ENCODE results near the gene HRG. TPM values are rescaled to one million over a fixed set of nuclear protein-coding genes. Genes with fewer than 3 reads are reported as not detected.
"Not testable (repeated sequence)": the region's sequence is repeated elsewhere in the genome, so short reads cannot be mapped to it uniquely, and the experiment has no call there.

The HRG gene
- total RNA-seq, 2 experiments from 2014 or later: not detected

DNA sequence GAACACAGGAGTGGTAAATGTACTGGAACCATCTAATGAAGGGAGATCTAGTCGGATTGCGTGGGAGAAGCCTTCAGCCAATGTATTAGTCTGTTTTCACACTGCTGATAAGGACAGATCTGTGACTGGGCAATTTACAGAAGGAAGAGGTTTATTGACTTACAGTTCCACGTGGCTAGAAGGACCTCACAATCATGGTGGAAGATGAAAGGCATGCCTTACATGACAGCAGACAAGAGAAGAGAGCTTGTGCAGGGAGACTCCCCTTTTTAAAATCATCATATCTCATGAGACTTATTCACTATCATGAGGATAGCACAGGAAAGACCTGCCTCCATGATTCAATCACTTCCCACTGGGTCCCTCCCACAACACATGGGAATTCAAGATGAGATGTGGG lies 17.0 kb downstream of the HRG start:
- H3K9me3 ChIP-seq (ENCODE audit: low read length): 0 out of 2 replicates have a peak, but pooled peaks cover 9% of the 10 kb centered on the region
- intact Hi-C loops (cut with micrococcal nuclease; ENCODE audit: unreplicated experiment): no loop called here
- H3K4me3 ChIP-seq (ENCODE audit: low read depth, low read length, poor library complexity, severe bottlenecking): no peak overlapping the region
- no peaks in the 10 kb centered on the region for H4K20me1 ChIP-seq (ENCODE audit: insufficient read depth, low read length)
- no peaks in the 10 kb centered on the region for H3K9me2 ChIP-seq (ENCODE audit: insufficient read depth, low read length)
- DNase-seq (ENCODE audit: low spot score): no peak
- H2AFZ ChIP-seq (ENCODE audit: low read length): no peak overlapping the region
- H3K79me2 ChIP-seq (ENCODE audit: insufficient read depth, low read depth, low read length): no peaks in the 10 kb centered on the region
- CTCF ChIA-PET (ENCODE audit: unreplicated experiment): no interaction called here
- no peak overlapping the region for H3K4me2 ChIP-seq (ENCODE audit: low read length)
- H3K27ac ChIP-seq (ENCODE audit: low read depth, low read length, poor library complexity, severe bottlenecking): no peak overlapping the region
- H3K36me3 ChIP-seq (ENCODE audit: insufficient read depth, low read length): no peaks in the 10 kb centered on the region
- no peaks in the 10 kb centered on the region for H3K4me1 ChIP-seq (ENCODE audit: insufficient read depth, low read length, poor library complexity, severe bottlenecking)
- POLR2A ChIA-PET: no interaction called here
- no TSS peak for BruUV-seq (replicated peaks)
- TF ChIP-seq, protein P1, sequence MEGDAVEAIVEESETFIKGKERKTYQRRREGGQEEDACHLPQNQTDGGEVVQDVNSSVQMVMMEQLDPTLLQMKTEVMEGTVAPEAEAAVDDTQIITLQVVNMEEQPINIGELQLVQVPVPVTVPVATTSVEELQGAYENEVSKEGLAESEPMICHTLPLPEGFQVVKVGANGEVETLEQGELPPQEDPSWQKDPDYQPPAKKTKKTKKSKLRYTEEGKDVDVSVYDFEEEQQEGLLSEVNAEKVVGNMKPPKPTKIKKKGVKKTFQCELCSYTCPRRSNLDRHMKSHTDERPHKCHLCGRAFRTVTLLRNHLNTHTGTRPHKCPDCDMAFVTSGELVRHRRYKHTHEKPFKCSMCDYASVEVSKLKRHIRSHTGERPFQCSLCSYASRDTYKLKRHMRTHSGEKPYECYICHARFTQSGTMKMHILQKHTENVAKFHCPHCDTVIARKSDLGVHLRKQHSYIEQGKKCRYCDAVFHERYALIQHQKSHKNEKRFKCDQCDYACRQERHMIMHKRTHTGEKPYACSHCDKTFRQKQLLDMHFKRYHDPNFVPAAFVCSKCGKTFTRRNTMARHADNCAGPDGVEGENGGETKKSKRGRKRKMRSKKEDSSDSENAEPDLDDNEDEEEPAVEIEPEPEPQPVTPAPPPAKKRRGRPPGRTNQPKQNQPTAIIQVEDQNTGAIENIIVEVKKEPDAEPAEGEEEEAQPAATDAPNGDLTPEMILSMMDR (conservative IDR thresholded peaks at IDR 0.05; ENCODE audit: low read length): no peak
- no peak for TF ChIP-seq EZH2phosphoT487 (IDR thresholded peaks at IDR 0.05; ENCODE audit: borderline replicate concordance, low read depth, low read length)

DNA sequence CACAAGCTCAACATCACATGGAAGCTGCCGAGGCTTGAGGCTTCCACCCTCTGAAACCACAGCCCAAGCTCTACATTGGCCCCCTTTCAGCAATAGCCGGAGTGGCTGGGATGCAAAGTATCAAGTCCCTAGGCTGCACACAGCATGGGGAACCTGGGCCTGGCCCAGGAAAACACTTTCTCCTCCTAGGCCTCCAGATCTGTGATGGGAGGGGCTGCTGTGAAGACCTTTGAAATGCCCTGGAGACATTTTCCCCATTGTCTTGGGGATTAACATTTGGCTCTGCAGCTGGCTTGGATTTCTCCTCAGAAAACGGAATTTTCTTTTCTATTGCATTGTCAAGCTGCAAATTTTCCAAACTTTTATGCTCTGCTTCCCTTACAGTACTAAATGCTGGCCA lies 18.2 kb downstream of the HRG start:
- CTCF ChIA-PET (ENCODE audit: unreplicated experiment): no interaction called here
- POLR2A ChIA-PET: no interaction called here
- no peak for DNase-seq (ENCODE audit: low spot score)
- Histone ChIP-seq H2AFZ (ENCODE audit: low read length) (no peak overlapping the region), H3K36me3 (ENCODE audit: insufficient read depth, low read length) (no peaks in the 10 kb centered on the region), H3K4me2 (ENCODE audit: low read length) (no peak overlapping the region), H3K27ac (ENCODE audit: low read depth, low read length, poor library complexity, severe bottlenecking) (no peak overlapping the region), H4K20me1 (ENCODE audit: insufficient read depth, low read length) (no peaks in the 10 kb centered on the region), H3K79me2 (ENCODE audit: insufficient read depth, low read depth, low read length) (no peaks in the 10 kb centered on the region), H3K4me1 (ENCODE audit: insufficient read depth, low read length, poor library complexity, severe bottlenecking) (no peaks in the 10 kb centered on the region), H3K9me3 (ENCODE audit: low read length) (0 out of 2 replicates have a peak, but pooled peaks cover 9% of the 10 kb centered on the region), H3K4me3 (ENCODE audit: low read depth, low read length, poor library complexity, severe bottlenecking) (no peak overlapping the region), H3K9me2 (ENCODE audit: insufficient read depth, low read length) (no peaks in the 10 kb centered on the region)
- BruUV-seq (replicated peaks): no TSS peak
- TF ChIP-seq, protein P1 (conservative IDR thresholded peaks at IDR 0.05; ENCODE audit: low read length): no peak
- TF ChIP-seq EZH2phosphoT487 (IDR thresholded peaks at IDR 0.05; ENCODE audit: borderline replicate concordance, low read depth, low read length): no peak
- intact Hi-C loops (cut with micrococcal nuclease; ENCODE audit: unreplicated experiment): no loop called here

DNA sequence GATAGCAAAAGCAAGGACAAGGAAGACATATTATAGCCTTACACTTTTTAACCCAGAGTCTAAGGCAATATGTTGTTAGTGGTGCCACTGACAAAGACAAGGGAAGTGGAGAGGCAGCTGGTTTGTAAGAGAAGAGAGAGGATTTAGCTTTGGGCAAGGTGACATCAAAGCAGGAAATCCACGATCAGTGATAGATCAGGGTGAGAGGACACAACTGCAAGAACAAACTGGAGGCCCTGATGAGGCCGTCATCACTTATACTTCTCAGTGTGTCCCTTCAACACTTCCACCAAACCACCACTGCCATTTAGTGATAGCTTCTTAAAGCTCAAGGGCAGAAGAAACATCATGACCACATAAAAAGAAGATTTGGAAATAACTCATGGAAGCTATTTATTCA lies 20.7 kb downstream of the HRG start:
- H3K36me3 ChIP-seq (ENCODE audit: insufficient read depth, low read length); H4K20me1 ChIP-seq (ENCODE audit: insufficient read depth, low read length); intact Hi-C loops (cut with micrococcal nuclease; ENCODE audit: unreplicated experiment); H3K79me2 ChIP-seq (ENCODE audit: insufficient read depth, low read depth, low read length); H3K4me3 ChIP-seq (ENCODE audit: low read depth, low read length, poor library complexity, severe bottlenecking); DNase-seq (ENCODE audit: low spot score); H3K27ac ChIP-seq (ENCODE audit: low read depth, low read length, poor library complexity, severe bottlenecking); H3K9me2 ChIP-seq (ENCODE audit: insufficient read depth, low read length); H3K4me2 ChIP-seq (ENCODE audit: low read length); BruUV-seq (replicated peaks); H3K4me1 ChIP-seq (ENCODE audit: insufficient read depth, low read length, poor library complexity, severe bottlenecking); H2AFZ ChIP-seq (ENCODE audit: low read length); H3K9me3 ChIP-seq (ENCODE audit: low read length); CTCF ChIA-PET (ENCODE audit: unreplicated experiment): not testable (repeated sequence)
- POLR2A ChIA-PET: interaction anchor here (0.6 to 0.7 kb wide), 2 partner anchors 633 to 700 kb away, joined by 3 to 4 read pairs; no protein-coding TSS in a partner anchor

Data from OCI-LY7 (cell line).